WTC11 (cell line): ENCODE measurements around the gene DTX2.
"Not testable (repeated sequence)": the region's sequence is repeated elsewhere in the genome, so short reads cannot be mapped to it uniquely, and the experiment has no call there.

ENCODE experiments used
- E2F4 ChIP-seq: sonication (generic); formaldehyde crosslinking; IDR thresholded peaks from 2 replicates; pipeline ENCODE4 v1.8.1; 2022; ENCODE audit warnings: low read depth, mild to moderate bottlenecking, moderate library complexity, missing genetic modification reagents, borderline replicate concordance
- FOXJ3 ChIP-seq: sonication (generic); formaldehyde crosslinking; IDR thresholded peaks from 2 replicates; pipeline ENCODE4 v1.9.0; 2021; ENCODE audit warnings: missing genetic modification reagents, mild to moderate bottlenecking, borderline replicate concordance
- FOXP1 ChIP-seq: sonication (generic); formaldehyde crosslinking; IDR thresholded peaks from 2 replicates; pipeline ENCODE4 v1.8.0; 2022; ENCODE audit warnings: missing genetic modification reagents, mild to moderate bottlenecking, moderate library complexity, borderline replicate concordance
- IRF2 ChIP-seq: sonication (generic); formaldehyde crosslinking; IDR thresholded peaks from 2 replicates; pipeline ENCODE4 v1.8.0; 2022; ENCODE audit warnings: low read depth, missing genetic modification reagents, borderline replicate concordance
- MAX ChIP-seq: sonication (generic); formaldehyde crosslinking; IDR thresholded peaks from 2 replicates; pipeline ENCODE4 v1.8.0; 2022; ENCODE audit warnings: mild to moderate bottlenecking, missing genetic modification reagents
- MLX ChIP-seq: sonication (generic); formaldehyde crosslinking; IDR thresholded peaks from 2 replicates; pipeline ENCODE4 v1.8.1; 2023; ENCODE audit warnings: mild to moderate bottlenecking, missing genetic modification reagents, moderate library complexity
- NFYB ChIP-seq: sonication (generic); formaldehyde crosslinking; conservative IDR thresholded peaks from 2 replicates; pipeline ENCODE4 v1.8.0; 2022; ENCODE audit warnings: low read depth, missing genetic modification reagents
- USF2 ChIP-seq: sonication (generic); formaldehyde crosslinking; IDR thresholded peaks from 2 replicates; pipeline ENCODE4 v1.8.1; 2023; ENCODE audit warnings: mild to moderate bottlenecking, missing genetic modification reagents, moderate library complexity
- TF ChIP-seq, protein P1 (sequence below): fragments of 200-600 bp; IDR thresholded peaks from 2 replicates; pipeline ENCODE4 v1.8.0; 2022; ENCODE audit warnings: antibody characterized with exemption
- TF ChIP-seq, protein P2 (sequence below): fragments of 250-450 bp; sonication (Bioruptor Pico); IDR thresholded peaks from 2 replicates; pipeline ENCODE4 v1.9.0; 2021; ENCODE audit warnings: mild to moderate bottlenecking

DNA sequence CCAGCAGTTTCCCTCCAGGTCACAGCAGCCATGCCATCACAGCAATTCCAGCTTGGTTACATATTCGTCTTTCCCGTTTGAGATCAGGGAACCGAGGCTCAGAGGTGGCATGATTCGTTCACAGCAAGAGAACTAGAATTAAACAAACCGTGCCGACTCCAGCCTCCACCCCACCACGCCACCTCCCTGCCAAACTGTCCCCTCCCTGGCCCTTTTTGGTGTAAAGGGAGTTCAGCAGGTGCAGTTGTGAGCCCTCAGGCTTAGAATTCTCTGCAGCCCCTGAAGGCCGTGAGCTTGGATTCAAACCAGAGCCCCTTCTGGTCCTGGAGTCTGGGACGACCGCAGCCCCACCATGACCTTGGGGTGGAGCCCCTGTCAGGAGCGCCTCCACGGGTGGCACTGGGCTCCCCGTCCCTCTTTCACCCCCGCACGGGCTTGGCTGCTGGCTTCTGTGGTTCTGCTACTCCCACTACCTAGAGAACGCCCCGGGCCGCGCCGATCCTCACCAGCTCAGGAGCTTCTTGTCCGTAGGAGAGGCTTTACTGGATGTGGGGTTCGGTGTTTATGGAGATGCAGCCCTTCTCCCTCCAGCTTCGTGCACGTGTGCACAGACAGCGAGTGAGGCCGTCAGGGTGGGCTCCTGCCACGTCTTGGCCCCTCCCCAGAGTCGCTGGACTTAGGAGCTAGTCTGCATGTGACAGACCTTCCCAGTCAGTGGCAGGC is 37.9 kb downstream of the DTX2 start:
- not testable (repeated sequence) for TF ChIP-seq MLX, MAX, NFYB, FOXP1, FOXJ3, E2F4, IRF2, USF2 (CRISPR knock-in tag)
- TF ChIP-seq, protein P1, sequence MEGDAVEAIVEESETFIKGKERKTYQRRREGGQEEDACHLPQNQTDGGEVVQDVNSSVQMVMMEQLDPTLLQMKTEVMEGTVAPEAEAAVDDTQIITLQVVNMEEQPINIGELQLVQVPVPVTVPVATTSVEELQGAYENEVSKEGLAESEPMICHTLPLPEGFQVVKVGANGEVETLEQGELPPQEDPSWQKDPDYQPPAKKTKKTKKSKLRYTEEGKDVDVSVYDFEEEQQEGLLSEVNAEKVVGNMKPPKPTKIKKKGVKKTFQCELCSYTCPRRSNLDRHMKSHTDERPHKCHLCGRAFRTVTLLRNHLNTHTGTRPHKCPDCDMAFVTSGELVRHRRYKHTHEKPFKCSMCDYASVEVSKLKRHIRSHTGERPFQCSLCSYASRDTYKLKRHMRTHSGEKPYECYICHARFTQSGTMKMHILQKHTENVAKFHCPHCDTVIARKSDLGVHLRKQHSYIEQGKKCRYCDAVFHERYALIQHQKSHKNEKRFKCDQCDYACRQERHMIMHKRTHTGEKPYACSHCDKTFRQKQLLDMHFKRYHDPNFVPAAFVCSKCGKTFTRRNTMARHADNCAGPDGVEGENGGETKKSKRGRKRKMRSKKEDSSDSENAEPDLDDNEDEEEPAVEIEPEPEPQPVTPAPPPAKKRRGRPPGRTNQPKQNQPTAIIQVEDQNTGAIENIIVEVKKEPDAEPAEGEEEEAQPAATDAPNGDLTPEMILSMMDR: not testable (repeated sequence)
- TF ChIP-seq, protein P2, sequence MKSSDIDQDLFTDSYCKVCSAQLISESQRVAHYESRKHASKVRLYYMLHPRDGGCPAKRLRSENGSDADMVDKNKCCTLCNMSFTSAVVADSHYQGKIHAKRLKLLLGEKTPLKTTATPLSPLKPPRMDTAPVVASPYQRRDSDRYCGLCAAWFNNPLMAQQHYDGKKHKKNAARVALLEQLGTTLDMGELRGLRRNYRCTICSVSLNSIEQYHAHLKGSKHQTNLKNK (CRISPR knock-in tag): not testable (repeated sequence)
